ENCODE results near the gene ZDHHC11.
"Not testable (repeated sequence)": the region's sequence is repeated elsewhere in the genome, so short reads cannot be mapped to it uniquely, and the experiment has no call there.

Gene ZDHHC11

DNA sequence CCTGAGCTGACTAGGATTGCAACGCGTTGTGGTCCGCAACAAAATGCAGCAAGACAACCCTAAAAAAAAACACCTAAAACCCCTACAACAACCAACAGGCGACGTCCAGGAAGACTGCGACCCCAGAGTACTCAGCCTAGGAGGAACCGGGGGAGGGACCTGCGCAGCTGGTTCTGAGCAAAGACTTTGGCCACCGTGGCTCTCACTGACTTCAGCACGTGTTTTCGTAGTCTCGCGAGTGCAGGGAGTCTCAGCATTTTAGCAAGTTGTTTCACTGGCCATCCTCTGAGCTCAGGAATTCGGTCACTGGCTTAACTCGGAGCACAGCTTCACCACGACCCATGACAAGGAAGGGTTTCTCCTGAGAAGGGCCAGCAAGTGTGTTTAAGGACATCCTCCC, 8.6 kb upstream of the ZDHHC11 start:
- H3K9me3 Mint-ChIP-seq: no peaks in the 10 kb centered on the region
- DNase-seq (no peak), ATAC-seq (replicated peaks) (no peak)
- H3K27ac Mint-ChIP-seq: no peak overlapping the region
- no peak overlapping the region for H3K4me3 Mint-ChIP-seq
- H3K27me3 Mint-ChIP-seq: no peaks in the 10 kb centered on the region
- H3K36me3 Mint-ChIP-seq: peaks cover 19 to 21% of the 10 kb centered on the region in 2 donors
- H3K4me1 Mint-ChIP-seq: no peaks in the 10 kb centered on the region

DNA sequence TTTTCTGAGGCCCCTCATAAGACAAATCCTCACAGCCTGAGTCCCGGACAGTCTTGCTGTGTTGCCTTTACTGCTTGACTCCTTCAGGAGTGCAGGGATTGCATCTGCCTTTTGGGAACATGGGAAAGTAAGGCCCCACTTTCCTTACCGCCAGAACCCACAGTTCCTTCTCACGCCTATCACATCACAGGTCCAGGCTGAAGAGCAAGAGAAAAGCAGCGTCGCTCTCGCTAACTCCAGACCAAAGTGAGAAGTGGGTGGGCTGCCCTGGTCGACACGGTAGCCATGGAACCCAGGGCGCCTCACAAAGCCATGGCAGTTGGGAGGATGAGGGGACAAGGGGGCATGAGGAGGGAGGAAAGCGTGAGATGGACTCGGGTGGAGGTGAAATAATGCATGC, 7.9 kb upstream of the ZDHHC11 start:
- H3K27ac Mint-ChIP-seq: no peak overlapping the region
- no peak for DNase-seq
- H3K27me3 Mint-ChIP-seq: no peaks in the 10 kb centered on the region
- H3K36me3 Mint-ChIP-seq: peaks cover 13 to 14% of the 10 kb centered on the region in 2 donors
- H3K4me3 Mint-ChIP-seq: no peak overlapping the region
- no peaks in the 10 kb centered on the region for H3K4me1 Mint-ChIP-seq
- ATAC-seq (replicated peaks): no peak
- no peaks in the 10 kb centered on the region for H3K9me3 Mint-ChIP-seq

DNA sequence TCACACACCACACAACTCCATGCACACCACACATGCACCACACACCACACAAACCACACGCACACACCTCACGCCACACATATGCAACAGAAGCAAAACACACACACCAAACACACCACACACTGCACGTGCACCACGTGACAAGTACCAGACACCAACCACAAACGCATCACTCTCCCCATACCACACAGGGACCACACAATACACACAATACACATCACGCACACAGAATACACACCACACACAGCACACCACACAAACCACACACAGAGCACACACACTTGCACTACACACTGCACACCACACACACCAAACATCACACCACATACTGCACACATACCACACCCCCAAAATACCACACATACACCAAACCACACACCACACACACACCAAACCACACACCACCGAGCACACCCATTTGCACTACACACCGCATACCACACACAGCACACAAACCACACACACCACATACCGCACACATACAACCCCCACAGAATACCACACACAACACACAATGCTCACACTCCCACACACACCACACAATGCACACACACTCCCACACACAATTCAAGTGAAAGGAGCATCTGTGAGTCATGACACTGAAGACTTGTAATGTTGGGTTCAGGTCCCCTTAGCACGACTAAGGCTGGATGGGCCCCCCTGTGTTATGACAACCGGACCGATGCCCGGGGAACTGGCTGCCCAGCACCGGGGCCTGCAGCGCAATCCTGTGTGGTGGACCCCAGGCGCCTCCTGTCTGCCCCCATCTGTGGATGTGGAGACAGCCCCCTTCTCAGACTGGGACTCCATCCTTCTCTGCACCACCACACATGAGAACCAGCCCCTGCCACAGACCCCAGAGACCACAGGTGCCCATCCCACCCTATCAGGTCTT, 6.0 kb upstream of the ZDHHC11 start:
- Mint-ChIP-seq H3K27me3 (peaks cover 7 to 11% of the 10 kb centered on the region in 2 donors), H3K36me3 (peaks cover 5 to 7% of the 10 kb centered on the region in 2 donors), H3K9me3 (no peaks in the 10 kb centered on the region), H3K4me1 (no peaks in the 10 kb centered on the region), H3K4me3 (no peak overlapping the region), H3K27ac (no peak overlapping the region)
- no peak for DNase-seq
- peak in 1 of 2 donors; percentile 17 for ATAC-seq (replicated peaks)

DNA sequence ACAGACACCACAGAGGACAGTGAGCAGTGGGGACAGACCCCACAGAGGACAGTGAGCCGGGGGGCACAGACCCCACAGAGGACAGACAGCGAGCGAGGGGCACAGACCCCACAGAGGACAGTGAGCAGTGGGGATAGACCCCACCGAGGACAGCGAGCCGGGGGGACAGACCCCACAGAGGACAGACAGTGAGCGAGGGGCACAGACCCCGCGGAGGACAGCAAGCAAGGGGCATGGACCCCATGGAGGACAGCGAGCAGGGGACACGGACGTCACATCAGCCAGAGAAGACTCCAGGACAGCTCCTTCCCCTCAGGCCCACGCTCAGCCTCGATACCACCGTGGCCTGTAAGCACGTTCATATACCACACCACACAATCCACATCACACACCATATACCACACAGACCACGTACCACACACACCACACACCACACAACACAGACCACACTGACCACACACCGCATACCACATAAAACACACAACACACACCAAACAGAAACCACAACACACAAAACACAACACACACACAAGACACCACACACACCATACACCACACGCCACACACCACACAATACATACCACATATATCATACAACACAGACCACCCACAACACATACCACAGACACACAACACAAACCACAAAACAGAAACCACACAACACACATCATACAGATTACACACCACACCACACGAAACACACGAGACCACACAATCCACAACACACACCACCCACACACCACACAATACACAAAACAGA, 5.2 kb upstream of the ZDHHC11 start:
- Mint-ChIP-seq H3K4me1 (no peaks in the 10 kb centered on the region), H3K36me3 (peaks cover 5 to 7% of the 10 kb centered on the region in 2 donors), H3K9me3 (no peaks in the 10 kb centered on the region), H3K4me3 (no peak overlapping the region), H3K27me3 (peaks cover 7 to 11% of the 10 kb centered on the region in 2 donors), H3K27ac (no peak overlapping the region)
- ATAC-seq (replicated peaks): no peak
- no peak for DNase-seq

DNA sequence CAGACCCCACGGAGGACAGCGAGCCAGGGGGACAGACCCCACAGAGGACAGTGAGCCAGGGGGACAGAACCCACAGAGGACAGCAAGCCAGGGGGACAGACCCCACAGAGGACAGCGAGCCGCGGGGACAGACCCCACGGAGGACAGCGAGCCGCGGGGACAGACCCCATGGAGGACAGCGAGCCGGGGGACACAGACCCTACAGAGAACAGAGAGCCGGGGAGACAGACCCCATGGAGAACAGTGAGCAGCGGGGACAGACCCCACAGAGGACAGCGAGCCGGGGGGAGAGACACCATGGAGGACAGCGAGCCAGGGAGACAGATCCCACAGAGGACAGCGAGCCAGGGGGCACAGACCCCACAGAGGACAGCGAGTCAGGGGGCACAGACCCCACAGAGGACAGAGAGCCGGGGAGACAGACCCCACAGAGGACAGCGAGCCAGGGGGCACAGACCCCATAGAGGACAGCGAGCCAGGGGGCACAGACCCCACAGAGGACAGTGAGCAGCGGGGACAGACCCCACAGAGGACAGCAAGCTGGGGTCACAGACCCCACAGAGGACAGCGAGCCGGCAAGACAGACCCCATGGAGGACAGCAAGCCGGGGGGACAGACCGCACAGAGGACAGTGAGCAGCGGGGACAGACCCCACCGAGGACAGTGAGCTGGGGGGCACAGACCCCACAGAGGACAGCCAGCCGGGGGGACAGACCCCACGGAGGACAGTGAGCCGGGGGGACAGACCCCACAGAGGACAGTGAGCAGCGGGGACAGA, 4.4 kb upstream of the ZDHHC11 start:
- DNase-seq (no peak), ATAC-seq (replicated peaks) (no peak)
- Mint-ChIP-seq H3K36me3 (peaks cover 2 to 4% of the 10 kb centered on the region in 2 donors), H3K4me1 (no peaks in the 10 kb centered on the region), H3K27ac (no peak overlapping the region), H3K9me3 (no peaks in the 10 kb centered on the region), H3K4me3 (no peak overlapping the region), H3K27me3 (peaks cover 7 to 11% of the 10 kb centered on the region in 2 donors)

DNA sequence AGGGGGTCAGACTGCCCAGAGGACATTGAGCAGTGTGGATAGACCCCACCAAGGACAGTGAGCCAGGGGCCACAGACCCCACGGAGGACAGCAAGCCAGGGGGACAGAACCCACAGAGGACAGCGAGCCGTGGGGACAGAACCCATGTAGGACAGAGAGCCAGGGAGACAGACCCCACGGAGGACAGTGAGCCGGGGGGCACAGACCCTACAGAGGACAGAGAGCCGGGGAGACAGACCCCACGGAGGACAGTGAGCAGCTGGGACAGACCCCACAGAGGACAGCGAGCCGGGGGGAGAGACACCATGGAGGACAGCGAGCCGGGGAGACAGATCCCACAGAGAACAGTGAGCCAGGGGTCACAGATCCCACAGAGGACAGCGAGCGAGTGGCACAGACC, 3.4 kb upstream of the ZDHHC11 start:
- H3K36me3 Mint-ChIP-seq: peaks cover 2 to 4% of the 10 kb centered on the region in 2 donors
- DNase-seq (no peak), ATAC-seq (replicated peaks) (no peak)
- peaks cover 7 to 11% of the 10 kb centered on the region in 2 donors for H3K27me3 Mint-ChIP-seq
- no peaks in the 10 kb centered on the region for H3K9me3 Mint-ChIP-seq
- H3K4me3 Mint-ChIP-seq: no peak overlapping the region
- H3K4me1 Mint-ChIP-seq: no peaks in the 10 kb centered on the region
- no peak overlapping the region for H3K27ac Mint-ChIP-seq

DNA sequence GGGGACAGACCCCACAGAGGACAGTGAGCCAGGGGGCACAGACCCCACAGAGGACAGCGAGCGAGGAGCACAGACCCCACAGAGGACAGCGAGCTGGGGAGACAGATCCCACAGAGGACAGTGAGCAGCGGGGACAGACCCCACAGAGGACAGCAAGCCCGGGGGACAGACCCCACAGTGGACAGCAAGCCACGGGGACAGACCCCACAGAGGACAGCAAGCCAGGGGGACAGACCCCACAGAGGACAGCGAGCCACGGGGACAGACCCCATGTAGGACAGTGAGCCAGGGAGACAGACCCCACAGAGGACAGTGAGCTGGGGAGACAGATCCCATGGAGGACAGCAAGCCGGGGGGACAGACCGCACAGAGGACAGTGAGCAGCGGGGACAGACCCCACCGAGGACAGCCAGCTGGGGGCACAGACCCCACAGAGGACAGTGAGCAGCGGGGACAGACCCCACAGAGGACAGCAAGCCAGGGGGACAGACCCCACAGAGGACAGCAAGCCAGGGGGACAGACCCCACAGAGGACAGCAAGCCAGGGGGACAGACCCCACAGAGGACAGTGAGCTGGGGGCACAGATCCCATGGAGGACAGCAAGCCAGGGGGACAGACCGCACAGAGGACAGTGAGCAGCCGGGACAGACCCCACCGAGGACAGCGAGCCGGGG, 2.8 kb upstream of the ZDHHC11 start:
- DNase-seq; H3K27ac Mint-ChIP-seq; H3K4me3 Mint-ChIP-seq; H3K9me3 Mint-ChIP-seq; H3K4me1 Mint-ChIP-seq; H3K36me3 Mint-ChIP-seq; ATAC-seq (replicated peaks): not testable (repeated sequence)
- H3K27me3 Mint-ChIP-seq: peaks cover 7 to 11% of the 10 kb centered on the region in 2 donors

DNA sequence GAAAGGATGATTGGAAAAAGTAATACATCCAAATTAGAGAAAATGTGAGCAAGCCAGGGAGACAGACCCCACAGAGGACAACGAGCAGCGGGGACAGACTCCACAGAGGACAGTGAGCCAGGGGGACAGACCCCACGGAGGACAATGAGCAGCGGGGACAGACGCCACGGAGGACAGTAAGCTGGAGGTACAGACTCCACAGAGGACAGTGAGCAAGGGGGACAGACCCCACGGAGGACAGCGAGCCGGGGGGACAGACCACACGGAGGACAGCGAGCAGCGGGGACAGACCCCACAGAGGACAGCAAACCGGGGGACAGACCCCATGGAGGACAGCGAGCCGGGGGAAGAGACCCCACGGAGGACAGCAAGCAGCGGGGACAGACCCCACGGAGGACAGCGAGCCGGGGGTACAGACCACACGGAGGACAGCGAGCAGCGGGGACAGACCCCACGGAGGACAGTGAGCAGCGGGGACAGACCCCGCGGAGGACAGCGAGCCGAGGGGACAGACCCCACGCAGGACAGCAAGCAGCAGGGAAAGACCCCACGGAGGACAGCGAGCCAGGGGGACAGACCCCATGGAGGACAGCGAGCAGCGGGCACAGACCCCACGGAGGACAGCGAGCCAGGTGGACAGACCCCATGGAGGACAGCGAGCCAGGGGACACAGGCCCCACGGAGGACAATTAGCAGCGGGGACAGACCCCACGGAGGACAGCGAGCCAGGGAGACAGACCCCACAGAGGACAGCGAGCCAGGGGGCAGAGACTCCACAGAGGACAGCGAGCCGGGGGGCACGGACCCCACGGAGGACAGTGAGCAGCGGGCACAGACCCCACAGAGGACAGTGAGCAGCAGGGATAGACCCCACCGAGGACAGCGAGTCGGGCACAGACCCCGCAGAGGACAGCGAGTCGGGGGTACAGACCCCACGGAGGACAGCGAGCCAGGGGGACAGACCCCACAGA, 1.9 kb upstream of the ZDHHC11 start:
- DNase-seq (no peak), ATAC-seq (replicated peaks) (no peak)
- Mint-ChIP-seq H3K27me3 (peaks cover 7 to 11% of the 10 kb centered on the region in 2 donors), H3K27ac (no peak overlapping the region), H3K9me3 (no peaks in the 10 kb centered on the region), H3K4me1 (no peaks in the 10 kb centered on the region), H3K4me3 (no peak overlapping the region), H3K36me3 (peaks cover 0 to 2% of the 10 kb centered on the region in 2 donors)

DNA sequence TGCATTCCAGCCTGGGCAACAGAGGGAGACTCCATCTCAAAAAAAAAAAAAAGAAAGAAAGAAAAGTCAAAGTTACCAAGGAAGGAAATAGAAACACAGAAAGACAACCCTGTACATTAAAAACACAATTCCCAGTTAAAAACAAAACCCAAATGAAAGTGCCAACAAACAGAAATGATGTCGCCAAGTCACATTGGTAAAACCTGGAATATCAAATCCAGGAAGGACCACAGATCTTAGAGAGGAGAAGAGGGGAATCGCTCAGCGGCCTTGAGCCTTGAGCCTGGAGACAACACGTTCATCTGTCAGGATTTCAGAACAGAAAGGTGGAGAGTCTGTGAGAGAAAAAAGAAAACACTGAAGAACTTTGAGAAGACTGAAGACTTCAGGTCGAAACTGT, 1.2 kb upstream of the ZDHHC11 start:
- H3K27me3 Mint-ChIP-seq: peaks cover 7 to 11% of the 10 kb centered on the region in 2 donors
- peaks cover 0 to 2% of the 10 kb centered on the region in 2 donors for H3K36me3 Mint-ChIP-seq
- no peaks in the 10 kb centered on the region for H3K4me1 Mint-ChIP-seq
- DNase-seq (no peak), ATAC-seq (replicated peaks) (no peak)
- H3K9me3 Mint-ChIP-seq: no peaks in the 10 kb centered on the region
- H3K27ac Mint-ChIP-seq: no peak overlapping the region
- no peak overlapping the region for H3K4me3 Mint-ChIP-seq

DNA sequence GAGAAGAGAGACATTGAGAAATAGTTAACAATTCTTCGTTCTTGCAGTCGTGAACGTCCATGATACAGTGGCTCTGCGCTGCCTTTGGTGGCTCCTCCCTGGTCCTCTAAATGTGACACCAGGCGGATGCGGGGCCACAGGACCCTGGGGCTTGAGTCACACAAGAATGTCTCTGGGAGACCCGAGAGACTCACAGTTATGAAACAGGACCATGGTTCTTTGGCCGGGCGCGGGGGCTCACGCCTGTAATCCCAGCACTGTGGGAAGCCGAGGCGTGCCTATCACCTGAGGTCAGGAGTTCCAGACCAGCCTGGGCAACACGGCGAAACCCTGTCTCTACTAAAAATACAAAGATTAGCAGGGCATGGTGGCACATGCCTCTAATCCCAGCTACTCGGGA, 767 bp upstream of the ZDHHC11 start:
- Mint-ChIP-seq H3K4me1 (peaks cover 4 to 5% of the 10 kb centered on the region in 2 donors), H3K4me3 (no peak overlapping the region), H3K9me3 (peaks cover 0 to 4% of the 10 kb centered on the region in 2 donors), H3K27me3 (peaks cover 7 to 11% of the 10 kb centered on the region in 2 donors), H3K36me3 (peaks cover 3% of the 10 kb centered on the region in 2 donors), H3K27ac (no peak overlapping the region)
- no peak for ATAC-seq (replicated peaks)
- DNase-seq: no peak

DNA sequence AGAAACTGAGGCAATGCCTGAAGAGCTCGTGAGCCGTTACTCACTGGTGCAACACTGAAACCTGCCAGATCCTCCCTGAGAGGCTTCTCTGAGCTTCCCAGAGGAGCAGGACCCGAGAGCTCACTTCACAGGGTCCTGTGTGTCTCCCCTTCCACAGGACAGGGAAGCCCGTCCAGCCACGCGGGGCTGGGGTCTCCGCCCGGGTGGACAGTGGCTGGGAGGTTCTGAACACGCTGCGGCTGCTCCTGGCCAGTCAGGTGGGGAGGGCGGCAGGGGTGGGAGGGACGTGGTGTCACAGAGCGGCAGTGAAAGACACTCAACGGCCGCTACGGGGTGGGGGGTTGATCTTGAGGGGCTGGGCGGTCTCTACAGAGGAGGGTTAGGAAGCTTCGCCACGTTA, 290 bp upstream of the ZDHHC11 start:
- peaks cover 0 to 7% of the 10 kb centered on the region in 2 donors for H3K9me3 Mint-ChIP-seq
- no peak overlapping the region for H3K27ac Mint-ChIP-seq
- H3K4me3 Mint-ChIP-seq: no peak overlapping the region
- DNase-seq (no peak), ATAC-seq (replicated peaks) (no peak)
- H3K36me3 Mint-ChIP-seq: peaks cover 3 to 4% of the 10 kb centered on the region in 2 donors
- peaks cover 6 to 7% of the 10 kb centered on the region in 2 donors for H3K4me1 Mint-ChIP-seq
- peaks cover 7 to 11% of the 10 kb centered on the region in 2 donors for H3K27me3 Mint-ChIP-seq

DNA sequence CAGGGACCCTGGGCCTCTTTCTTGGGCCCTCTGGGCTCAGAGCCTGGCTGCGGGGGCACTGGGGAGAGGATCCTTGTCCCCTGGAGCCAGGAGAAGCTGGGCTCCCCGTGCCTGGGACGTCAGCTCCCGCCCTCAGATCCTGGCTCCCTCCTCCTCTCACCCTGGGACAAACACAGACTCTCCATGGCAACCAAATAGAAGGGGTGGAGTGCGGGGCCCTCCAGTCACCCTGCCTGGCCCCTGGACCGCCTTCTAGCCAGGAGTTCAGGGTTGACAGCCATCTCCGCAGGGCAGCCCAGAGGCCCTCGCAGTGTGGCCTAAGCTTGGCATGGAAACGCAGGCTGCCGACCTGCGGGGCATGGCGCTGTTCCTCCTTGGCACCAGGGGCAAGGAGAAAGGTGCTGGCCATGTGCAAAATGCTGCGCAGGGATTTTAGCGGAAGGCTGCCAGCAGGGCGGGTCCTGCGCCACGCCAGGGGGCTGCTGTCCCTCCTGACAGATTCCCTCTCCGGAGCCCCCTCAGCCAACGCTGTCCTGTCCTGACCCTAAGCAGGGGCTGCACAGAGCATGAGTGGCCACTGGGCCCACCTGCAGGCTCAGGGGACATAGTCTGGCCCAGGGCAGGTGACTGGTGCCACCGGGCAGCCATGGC, 1.0 kb downstream of the ZDHHC11 start:
- ATAC-seq (replicated peaks) (no peak), DNase-seq (no peak)
- Mint-ChIP-seq H3K4me3 (no peak overlapping the region), H3K36me3 (peaks cover 2 to 4% of the 10 kb centered on the region in 2 donors), H3K27me3 (peaks cover 7 to 11% of the 10 kb centered on the region in 2 donors), H3K9me3 (peaks cover 0 to 7% of the 10 kb centered on the region in 2 donors), H3K4me1 (peaks cover 6 to 7% of the 10 kb centered on the region in 2 donors), H3K27ac (no peak overlapping the region)

All from stimulated activated naive B cell treated with anti-CD40 and anti-IgM and Interleukin-4, amounts not matched to agents 10 μg/mL and 1 μg/mL and 100 μg/mL, for 72 hours (primary cell).